ENCODE measurements around the gene ANXA8.

DNA sequence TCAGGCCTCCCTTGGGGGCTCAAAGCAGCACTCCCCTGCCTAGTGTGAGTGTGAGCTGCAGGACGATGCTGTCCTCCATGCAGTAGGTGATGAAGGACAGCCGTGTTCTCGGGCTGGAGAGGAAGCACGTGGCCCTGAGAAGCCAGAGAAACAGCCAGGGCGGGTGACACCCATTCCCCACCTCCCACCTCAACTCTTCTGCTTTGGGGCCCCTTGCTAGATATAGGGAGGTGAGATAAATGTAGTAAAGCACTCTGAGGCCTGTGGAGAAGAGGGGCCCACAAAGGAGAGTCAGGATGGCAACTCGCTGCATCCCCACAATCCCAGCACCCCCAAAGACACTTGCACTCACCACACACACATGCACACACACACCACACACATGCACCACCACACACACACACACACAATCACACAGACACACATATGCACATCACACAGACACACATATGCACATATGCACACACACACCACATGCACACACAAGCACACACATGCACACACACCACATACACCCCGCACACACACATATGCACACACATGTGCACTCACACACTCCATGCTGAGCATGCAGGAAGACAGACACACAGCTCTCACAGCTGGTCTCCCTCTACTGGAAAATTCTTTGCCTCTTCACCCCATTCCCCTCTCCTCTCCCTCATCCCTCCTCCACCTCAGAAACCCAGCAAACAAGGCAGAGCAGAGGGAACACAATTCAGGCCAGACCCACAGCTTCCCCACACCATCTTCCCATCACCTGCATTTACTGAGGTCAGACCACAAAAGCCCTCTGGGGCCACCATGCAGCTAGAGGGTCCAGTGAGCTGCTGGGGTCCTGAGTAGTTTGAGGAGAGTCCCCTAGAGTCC, 30.5 kb downstream of the ANXA8 start:
- TF ChIP-seq, protein P1, sequence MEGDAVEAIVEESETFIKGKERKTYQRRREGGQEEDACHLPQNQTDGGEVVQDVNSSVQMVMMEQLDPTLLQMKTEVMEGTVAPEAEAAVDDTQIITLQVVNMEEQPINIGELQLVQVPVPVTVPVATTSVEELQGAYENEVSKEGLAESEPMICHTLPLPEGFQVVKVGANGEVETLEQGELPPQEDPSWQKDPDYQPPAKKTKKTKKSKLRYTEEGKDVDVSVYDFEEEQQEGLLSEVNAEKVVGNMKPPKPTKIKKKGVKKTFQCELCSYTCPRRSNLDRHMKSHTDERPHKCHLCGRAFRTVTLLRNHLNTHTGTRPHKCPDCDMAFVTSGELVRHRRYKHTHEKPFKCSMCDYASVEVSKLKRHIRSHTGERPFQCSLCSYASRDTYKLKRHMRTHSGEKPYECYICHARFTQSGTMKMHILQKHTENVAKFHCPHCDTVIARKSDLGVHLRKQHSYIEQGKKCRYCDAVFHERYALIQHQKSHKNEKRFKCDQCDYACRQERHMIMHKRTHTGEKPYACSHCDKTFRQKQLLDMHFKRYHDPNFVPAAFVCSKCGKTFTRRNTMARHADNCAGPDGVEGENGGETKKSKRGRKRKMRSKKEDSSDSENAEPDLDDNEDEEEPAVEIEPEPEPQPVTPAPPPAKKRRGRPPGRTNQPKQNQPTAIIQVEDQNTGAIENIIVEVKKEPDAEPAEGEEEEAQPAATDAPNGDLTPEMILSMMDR (conservative IDR thresholded peaks at IDR 0.05; ENCODE audit: low read depth, low read length): no peak
- TF ChIP-seq EZH2 (IDR thresholded peaks at IDR 0.05; ENCODE audit: borderline replicate concordance, low read depth, low read length, poor library complexity, severe bottlenecking): no peak
